GM10248 (cell line): ENCODE measurements around the gene INPP4B.

ENCODE experiments used
- CTCF ChIA-PET: fragments of 300-600 bp; sonication (Branson Sonifier 250); formaldehyde crosslinking; extraction: SDS; loops from one replicate; lab custom pipeline; 2021; ENCODE audit warnings: antibody characterized with exemption; lab: Yijun Ruan, JAX
- POLR2A ChIA-PET: fragments of 350-650 bp; sonication (Branson Sonifier 250); formaldehyde crosslinking; extraction: SDS; loops from one replicate; lab custom pipeline; 2020; ENCODE audit warnings: antibody characterized with exemption; lab: Yijun Ruan, JAX
- DNase-seq: peaks from one replicate; pipeline ENCODE4 v3.0.0; 2012; ENCODE audit errors: extremely low spot score
- TF ChIP-seq, protein P1 (sequence below): IDR thresholded peaks from 2 replicates; pipeline ENCODE4 v1.5.1; 2012; ENCODE audit warnings: mild to moderate bottlenecking, low read depth; ENCODE audit errors: extremely low read depth, missing control alignments, control extremely low read depth

Gene INPP4B

DNA sequence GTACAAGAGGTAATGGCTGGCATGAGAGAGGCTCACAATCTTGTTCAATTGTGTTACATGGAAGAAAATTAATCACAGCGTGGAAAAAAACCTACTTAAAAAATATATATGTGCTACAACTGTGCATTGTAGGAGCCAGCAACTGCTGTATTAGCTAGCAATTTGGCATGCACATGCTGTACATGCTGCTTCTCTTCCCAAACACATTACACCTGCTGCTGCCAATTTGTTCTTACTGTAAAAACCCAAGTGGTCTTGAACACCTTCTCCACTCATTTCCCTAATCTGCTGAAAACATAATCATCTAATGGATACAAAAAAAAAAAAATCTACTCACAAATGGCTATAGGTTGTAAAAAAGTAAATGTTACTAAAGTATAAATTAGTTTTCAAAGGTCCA lies 264.2 kb downstream of the INPP4B start:
- ChIA-PET CTCF (no interaction called here), POLR2A (no interaction called here)
- no peak for DNase-seq
- TF ChIP-seq, protein P1, sequence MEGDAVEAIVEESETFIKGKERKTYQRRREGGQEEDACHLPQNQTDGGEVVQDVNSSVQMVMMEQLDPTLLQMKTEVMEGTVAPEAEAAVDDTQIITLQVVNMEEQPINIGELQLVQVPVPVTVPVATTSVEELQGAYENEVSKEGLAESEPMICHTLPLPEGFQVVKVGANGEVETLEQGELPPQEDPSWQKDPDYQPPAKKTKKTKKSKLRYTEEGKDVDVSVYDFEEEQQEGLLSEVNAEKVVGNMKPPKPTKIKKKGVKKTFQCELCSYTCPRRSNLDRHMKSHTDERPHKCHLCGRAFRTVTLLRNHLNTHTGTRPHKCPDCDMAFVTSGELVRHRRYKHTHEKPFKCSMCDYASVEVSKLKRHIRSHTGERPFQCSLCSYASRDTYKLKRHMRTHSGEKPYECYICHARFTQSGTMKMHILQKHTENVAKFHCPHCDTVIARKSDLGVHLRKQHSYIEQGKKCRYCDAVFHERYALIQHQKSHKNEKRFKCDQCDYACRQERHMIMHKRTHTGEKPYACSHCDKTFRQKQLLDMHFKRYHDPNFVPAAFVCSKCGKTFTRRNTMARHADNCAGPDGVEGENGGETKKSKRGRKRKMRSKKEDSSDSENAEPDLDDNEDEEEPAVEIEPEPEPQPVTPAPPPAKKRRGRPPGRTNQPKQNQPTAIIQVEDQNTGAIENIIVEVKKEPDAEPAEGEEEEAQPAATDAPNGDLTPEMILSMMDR = no peak

DNA sequence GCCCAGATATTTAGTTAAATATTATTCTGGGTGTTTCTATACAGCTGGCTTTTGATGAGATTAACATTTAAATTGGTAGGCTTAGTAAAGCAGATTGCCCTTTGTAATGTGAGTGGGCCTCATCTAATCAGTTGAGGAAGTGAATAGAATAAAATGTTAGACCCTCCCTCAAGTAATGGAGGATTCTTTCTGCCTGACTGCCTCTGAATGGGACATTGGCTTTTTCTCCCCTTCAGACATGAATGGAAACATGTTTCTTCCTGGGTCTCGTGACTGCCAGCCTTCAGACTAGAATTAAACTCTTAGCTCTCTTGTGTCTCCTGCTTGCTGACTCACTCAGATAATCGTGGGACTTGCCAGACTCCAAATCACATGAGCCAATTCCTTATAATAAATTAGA lies 266.7 kb downstream of the INPP4B start:
- ChIA-PET CTCF (interaction anchor here (1.0 kb wide), 1 partner anchor 12 kb away, joined by 3 read pairs; no protein-coding TSS in a partner anchor), POLR2A (no interaction called here)
- DNase-seq = no peak
- TF ChIP-seq, protein P1 = no peak

DNA sequence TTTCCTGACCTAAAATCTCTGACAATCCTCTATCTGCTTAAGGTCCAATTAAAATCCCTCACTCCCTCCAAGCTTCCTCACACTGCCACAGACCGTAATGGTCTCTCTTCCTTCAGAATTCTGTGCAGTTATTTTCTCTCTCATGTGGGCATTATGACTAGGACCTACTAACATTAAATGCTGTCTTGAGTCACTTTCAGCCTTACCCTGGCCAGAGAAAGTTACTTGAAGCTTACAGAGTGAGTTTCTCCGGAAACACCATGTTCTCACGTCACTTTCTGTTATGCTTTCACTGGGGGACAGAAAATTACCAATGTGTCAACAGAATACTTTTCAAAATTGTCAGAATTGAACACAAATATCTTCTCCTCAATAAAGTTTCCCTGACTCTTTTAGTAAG lies 271.8 kb downstream of the INPP4B start:
- TF ChIP-seq, protein P1 = no peak
- ChIA-PET POLR2A (no interaction called here), CTCF (no interaction called here)
- DNase-seq = no peak

DNA sequence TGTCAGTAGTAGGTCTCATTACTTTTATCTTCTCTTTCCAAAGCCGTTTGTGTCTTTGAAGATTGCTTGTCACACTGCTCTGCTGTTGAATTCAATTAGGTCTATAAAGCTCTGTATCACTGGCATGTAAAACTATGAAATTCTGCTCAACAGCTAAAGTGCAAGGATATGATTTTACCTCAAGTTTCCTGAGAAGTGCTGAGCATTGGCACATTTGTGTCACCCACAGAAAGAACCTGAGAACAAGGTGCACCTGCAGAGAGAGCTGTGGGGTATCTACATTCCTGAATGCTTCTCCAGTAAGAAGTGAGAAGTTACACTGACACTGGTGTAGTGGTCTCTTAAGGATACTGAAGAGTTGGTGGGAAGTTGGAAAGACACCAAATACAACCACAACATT lies 274.0 kb downstream of the INPP4B start:
- DNase-seq = no peak
- POLR2A ChIA-PET = no interaction called here
- CTCF ChIA-PET = interaction anchor here (1.0 kb wide), 1 partner anchor 16 kb away, joined by 3 read pairs; no protein-coding TSS in a partner anchor
- TF ChIP-seq, protein P1 = no peak

DNA sequence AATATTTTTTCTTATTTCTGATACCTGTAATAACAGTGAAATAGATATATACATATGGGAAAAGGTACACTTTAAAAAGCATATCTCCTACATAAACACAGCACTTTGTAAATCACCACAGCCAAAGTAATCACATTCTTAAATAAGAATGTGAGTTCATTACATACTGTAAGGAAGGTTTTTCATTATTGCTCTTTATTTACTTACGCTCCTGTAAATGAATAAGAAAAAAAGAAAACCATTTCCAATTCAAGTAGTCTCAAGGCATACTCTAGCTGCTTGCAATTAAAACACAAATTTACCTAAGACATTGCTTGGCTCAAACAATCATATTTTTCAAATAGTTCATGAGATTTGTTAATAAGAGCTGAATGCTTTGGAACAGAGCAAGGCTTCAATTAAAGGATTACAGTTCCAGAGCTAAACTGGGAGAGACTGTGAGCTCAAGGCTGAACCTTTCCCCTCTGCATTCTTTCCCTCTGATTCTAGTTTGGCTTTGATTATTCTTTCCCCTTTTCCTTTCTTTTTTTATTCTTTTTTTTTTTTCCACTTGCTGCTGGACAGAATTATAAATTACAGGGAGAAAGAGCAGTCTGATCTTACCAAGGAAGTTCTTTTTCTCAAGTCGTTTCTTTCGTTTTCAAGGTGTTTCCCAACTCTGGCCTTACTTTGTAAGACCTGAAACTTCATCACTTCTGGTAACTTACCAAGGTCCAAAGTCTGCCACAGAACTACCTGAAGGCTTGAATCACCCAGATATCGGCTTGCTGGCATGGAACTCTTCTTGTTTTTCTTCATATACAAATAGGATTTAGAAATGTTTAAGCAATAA lies 278.3 kb downstream of the INPP4B start:
- TF ChIP-seq, protein P1 = no peak
- CTCF ChIA-PET = interaction anchor here (1.1 to 2.0 kb wide), 2 partner anchors 11 to 12 kb away, joined by 3 to 5 read pairs; no protein-coding TSS in a partner anchor
- POLR2A ChIA-PET = no interaction called here
- peak; percentile 6 for DNase-seq

DNA sequence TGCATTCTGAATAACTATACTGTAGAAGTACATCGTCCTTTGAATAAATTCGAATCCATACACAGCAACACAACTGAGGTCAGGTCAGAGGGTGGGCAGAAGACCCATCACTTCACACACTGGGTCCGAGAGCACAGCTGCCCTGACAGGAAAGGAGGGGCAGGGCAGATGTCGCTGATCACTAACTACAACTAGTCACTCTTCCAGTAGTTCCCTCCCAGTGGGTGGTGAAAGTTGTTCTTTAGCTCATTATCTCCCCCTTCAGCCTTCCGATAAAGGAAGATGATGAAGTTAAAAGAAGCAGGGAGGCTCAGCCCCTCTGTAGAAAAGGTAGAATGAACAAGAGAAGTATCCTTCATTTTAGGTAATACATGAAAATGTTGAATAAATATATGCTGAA lies 278.9 kb downstream of the INPP4B start:
- TF ChIP-seq, protein P1 = no peak
- ChIA-PET CTCF (interaction anchor here (1.1 to 2.0 kb wide), 3 partner anchors 10 to 26 kb away, joined by 3 to 5 read pairs (median 3); no protein-coding TSS in a partner anchor), POLR2A (no interaction called here)
- no peak for DNase-seq
